HepG2 (cell line): ENCODE data around the gene FAM234A. TPM values are rescaled to one million over a fixed set of nuclear protein-coding genes. Genes with fewer than 3 reads are reported as not detected.

Experiments used
- BRD4 ChIP-seq: sonication (generic); formaldehyde crosslinking; IDR thresholded peaks from 2 replicates; pipeline ENCODE4 v1.4.0; 2020; ENCODE audit warnings: missing genetic modification reagents
- CBX5 ChIP-seq: sonication (generic); formaldehyde crosslinking; IDR thresholded peaks from 2 replicates; pipeline ENCODE4 v1.4.0; 2020; ENCODE audit warnings: missing genetic modification reagents, borderline replicate concordance
- CEBPZ ChIP-seq: IDR thresholded peaks from 2 replicates; pipeline ENCODE4 v1.6.1; 2012; ENCODE audit warnings: low read length, improper control_type of control experiment
- FOXK1 ChIP-seq: sonication (generic); formaldehyde crosslinking; IDR thresholded peaks from 2 replicates; pipeline ENCODE4 v1.4.0; 2020; ENCODE audit warnings: low read depth, missing genetic modification reagents, borderline replicate concordance
- KLF15 ChIP-seq: sonication (generic); formaldehyde crosslinking; IDR thresholded peaks from 2 replicates; pipeline ENCODE4 v1.8.1; 2023; ENCODE audit warnings: borderline replicate concordance, mild to moderate bottlenecking, inconsistent platforms, missing genetic modification reagents, mixed read lengths
- MTF1 ChIP-seq: sonication (generic); formaldehyde crosslinking; IDR thresholded peaks from 2 replicates; pipeline ENCODE4 v1.5.0; 2020; ENCODE audit warnings: missing genetic modification reagents
- NFIB ChIP-seq: sonication (generic); formaldehyde crosslinking; IDR thresholded peaks from 2 replicates; pipeline ENCODE4 v1.9.0; 2021; ENCODE audit warnings: missing genetic modification reagents, mild to moderate bottlenecking, borderline replicate concordance
- REPIN1 ChIP-seq: sonication (generic); formaldehyde crosslinking; IDR thresholded peaks from 2 replicates; pipeline ENCODE4 v1.8.0; 2022; ENCODE audit warnings: missing genetic modification reagents, low read depth, mild to moderate bottlenecking, borderline replicate concordance
- RERE ChIP-seq: IDR thresholded peaks from 2 replicates; pipeline ENCODE4 v1.6.1; 2016; ENCODE audit warnings: low read depth, missing genetic modification reagents, missing compliant biosample characterization
- SCMH1 ChIP-seq: sonication (generic); formaldehyde crosslinking; IDR thresholded peaks from 2 replicates; pipeline ENCODE4 v1.9.0; 2021; ENCODE audit warnings: missing genetic modification reagents, mild to moderate bottlenecking, borderline replicate concordance
- SMAD9 ChIP-seq: sonication (generic); formaldehyde crosslinking; IDR thresholded peaks from 2 replicates; pipeline ENCODE4 v1.5.1; 2020; ENCODE audit warnings: mild to moderate bottlenecking, missing genetic modification reagents
- TOE1 ChIP-seq: sonication (generic); formaldehyde crosslinking; IDR thresholded peaks from 2 replicates; pipeline ENCODE4 v1.4.0; 2020; ENCODE audit warnings: mild to moderate bottlenecking, missing genetic modification reagents
- ZNF160 ChIP-seq: sonication (generic); formaldehyde crosslinking; IDR thresholded peaks from 2 replicates; pipeline ENCODE4 v1.8.0; 2022; ENCODE audit warnings: mild to moderate bottlenecking, inconsistent platforms, missing genetic modification reagents
- ZNF17 ChIP-seq: sonication (generic); formaldehyde crosslinking; IDR thresholded peaks from 2 replicates; pipeline ENCODE4 v1.5.0; 2020; ENCODE audit warnings: mild to moderate bottlenecking, missing genetic modification reagents
- ZNF629 ChIP-seq: sonication (generic); formaldehyde crosslinking; conservative IDR thresholded peaks from 2 replicates; pipeline ENCODE4 v1.5.0; 2020; ENCODE audit warnings: missing genetic modification reagents
- ZNF678 ChIP-seq: sonication (generic); formaldehyde crosslinking; IDR thresholded peaks from 2 replicates; pipeline ENCODE4 v1.4.0; 2020; ENCODE audit warnings: mild to moderate bottlenecking, missing genetic modification reagents
- polyA plus RNA-seq, 8 experiments: library from polyadenylated mRNA; depleted of rRNA in 3 of 8; stranded (reverse) in 7 of 8; unstranded in 1 of 8; fragments of >200 nt; fragmentation: Illumina TruSeq in 4 of 8; extraction: Trizol in 4 of 8; gene quantifications; 2 replicates each; pipeline versions ENCODE4 v1.2.1 to v1.2.3, GENCODE V29; 2011 to 2016; ENCODE audit warnings: low read depth in 4 of 8, missing spikeins in 1 of 8, mixed read lengths in 1 of 8; ENCODE audit not compliant: insufficient read depth in 1 of 8
- total RNA-seq, 5 experiments: library from RNA; depleted of rRNA; stranded (reverse); fragments of >200 nt; fragmentation: Illumina TruSeq; extraction: Trizol; gene quantifications; 2 replicates each; pipeline ENCODE4 v1.2.3, GENCODE V29; 2016; ENCODE audit warnings: low read depth in 1 of 5
- TF ChIP-seq, protein P1 (sequence below): IDR thresholded peaks from 2 replicates; pipeline ENCODE4 v1.6.1; 2016; ENCODE audit warnings: missing genetic modification reagents, missing compliant biosample characterization

FAM234A gene
- total and polyA plus RNA-seq, 2 of the 13 experiments (the other 11 are each of a cell fraction or from before 2014, with no cell fraction given) = 29.2 to 34.4 TPM

DNA sequence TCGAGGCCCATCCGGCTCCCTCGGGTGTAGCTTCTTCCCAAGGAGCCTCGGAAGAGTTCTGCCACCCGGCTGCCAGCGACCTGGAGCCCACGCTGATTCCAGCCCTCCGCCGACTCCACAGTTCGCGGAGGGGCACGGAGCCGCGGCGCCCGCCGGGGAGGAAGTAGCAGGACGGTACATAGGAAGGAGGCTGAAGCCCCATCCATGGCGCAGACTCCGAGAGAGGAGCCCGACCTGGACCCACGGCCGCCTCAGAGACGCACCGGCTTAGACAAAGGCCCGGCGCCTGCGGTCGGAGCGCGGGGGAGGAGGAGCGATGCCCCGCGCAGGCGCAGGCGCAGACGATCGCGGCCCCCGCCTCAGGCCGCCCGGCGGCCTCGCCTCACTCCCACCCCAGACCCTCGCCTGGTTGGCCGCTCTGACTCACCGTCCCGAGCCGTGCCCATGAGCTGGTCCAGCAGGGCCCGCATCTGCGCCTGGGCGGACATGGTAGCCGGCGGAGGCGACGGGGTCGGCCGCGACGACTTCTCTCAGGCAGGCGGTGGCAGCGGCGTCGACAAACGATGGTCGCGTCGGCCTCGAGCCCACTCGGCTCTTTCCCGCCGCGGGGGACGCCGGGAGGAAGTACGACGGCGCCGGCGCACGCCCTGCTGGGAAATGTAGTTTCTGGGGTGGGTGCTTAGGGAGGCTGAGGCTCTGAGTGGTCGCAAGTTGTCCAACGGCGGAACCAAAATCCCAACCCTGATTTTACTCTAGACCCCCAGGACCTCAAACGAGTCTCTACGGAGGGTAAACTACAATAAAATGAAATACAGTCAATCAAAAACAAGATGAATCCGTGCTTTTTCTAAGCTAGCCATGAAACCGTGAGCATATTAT is 5.5 kb upstream of the FAM234A start, which contains the start of gene LUC7L (continued):
- 0 out of 2 replicates have a peak, but pooled peaks have one; percentile 34 for TF ChIP-seq RERE
- TF ChIP-seq NFIB (CRISPR knock-in tag) = no peak
- TF ChIP-seq SMAD9 (CRISPR knock-in tag) = peak; percentile 94; the same call in 1 of the 2 replicates
- peak; percentile 78; the same call in 1 of the 2 replicates for TF ChIP-seq TOE1
- TF ChIP-seq KLF15 (CRISPR knock-in tag) = peak; percentile 80; the same call in 1 of the 2 replicates
- TF ChIP-seq FOXK1 (CRISPR knock-in tag) = peak; percentile 84
- no peak for TF ChIP-seq SCMH1 (CRISPR knock-in tag)
- TF ChIP-seq ZNF17 = peak; percentile 84; the same call in 1 of the 2 replicates
- TF ChIP-seq MTF1 (CRISPR knock-in tag) = peak; percentile 87
- TF ChIP-seq ZNF160 = peak; percentile 94
- TF ChIP-seq REPIN1 = peak; percentile 98
- no peak for TF ChIP-seq CEBPZ
- TF ChIP-seq ZNF629 = no peak
- TF ChIP-seq CBX5 (CRISPR knock-in tag) = peak; percentile 60; the same call in 1 of the 2 replicates
- TF ChIP-seq ZNF678 (CRISPR knock-in tag) = peak; percentile 89; the same call in 1 of the 2 replicates
- TF ChIP-seq BRD4 (CRISPR knock-in tag) = peak; percentile 93
- TF ChIP-seq, protein P1, sequence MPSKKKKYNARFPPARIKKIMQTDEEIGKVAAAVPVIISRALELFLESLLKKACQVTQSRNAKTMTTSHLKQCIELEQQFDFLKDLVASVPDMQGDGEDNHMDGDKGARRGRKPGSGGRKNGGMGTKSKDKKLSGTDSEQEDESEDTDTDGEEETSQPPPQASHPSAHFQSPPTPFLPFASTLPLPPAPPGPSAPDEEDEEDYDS (CRISPR knock-in tag) = peak; percentile 75; the same call in 1 of the 2 replicates
